Hematopoietic multipotent progenitor cell treated with erythropoietin and hydrocortisone succinate and interleukin-3 and kit ligand, for 17 days (in vitro differentiated cells): ENCODE measurements around the gene USP17L20.
"Not testable (repeated sequence)": the region's sequence is repeated elsewhere in the genome, so short reads cannot be mapped to it uniquely, and the experiment has no call there.

Source experiments
- DNase-seq: peaks from one replicate; pipeline ENCODE4 v3.0.0-alpha.2; 2015; ENCODE audit warnings: low spot score

USP17L20 gene, protein sequence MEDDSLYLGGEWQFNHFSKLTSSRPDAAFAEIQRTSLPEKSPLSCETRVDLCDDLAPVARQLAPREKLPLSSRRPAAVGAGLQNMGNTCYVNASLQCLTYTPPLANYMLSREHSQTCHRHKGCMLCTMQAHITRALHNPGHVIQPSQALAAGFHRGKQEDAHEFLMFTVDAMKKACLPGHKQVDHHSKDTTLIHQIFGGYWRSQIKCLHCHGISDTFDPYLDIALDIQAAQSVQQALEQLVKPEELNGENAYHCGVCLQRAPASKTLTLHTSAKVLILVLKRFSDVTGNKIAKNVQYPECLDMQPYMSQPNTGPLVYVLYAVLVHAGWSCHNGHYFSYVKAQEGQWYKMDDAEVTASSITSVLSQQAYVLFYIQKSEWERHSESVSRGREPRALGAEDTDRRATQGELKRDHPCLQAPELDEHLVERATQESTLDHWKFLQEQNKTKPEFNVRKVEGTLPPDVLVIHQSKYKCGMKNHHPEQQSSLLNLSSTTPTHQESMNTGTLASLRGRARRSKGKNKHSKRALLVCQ

DNA sequence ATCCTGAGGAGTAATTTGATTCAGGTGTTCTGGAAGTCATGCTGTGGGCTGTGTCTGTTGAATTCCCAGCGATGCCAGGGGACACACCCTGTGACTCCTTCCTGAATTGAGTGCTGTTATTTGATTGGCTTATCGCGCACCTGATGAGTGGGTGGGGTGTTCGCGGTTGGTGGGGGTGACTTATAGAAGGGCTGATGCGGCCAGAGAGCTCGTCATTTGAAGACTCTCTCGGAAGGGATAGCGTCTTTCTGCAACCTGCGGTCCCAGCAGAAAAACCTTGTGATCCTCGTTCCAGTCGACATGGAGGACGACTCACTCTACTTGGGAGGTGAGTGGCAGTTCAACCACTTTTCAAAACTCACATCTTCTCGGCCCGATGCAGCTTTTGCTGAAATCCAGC, at the start of gene USP17L20:
Gene USP17L20, plus strand, starts transcription at position 301 of the 400 bp plus-strand sequence. Its CDS starts 0 bp downstream, at position 301.
- DNase-seq = not testable (repeated sequence)

DNA sequence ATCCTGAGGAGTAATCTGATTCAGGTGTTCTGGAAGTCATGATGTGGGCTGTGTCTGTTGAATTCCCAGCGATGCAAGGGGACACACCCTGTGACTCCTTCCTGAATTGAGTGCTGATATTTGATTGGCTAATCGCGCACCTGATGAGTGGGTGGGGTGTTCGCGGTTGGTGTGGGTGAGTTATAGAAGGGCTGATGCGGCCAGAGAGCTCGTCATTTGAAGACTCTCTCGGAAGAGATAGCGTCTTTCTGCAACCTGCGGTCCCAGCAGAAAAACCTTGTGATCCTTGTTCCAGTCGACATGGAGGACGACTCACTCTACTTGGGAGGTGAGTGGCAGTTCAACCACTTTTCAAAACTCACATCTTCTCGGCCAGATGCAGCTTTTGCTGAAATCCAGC, 47.6 kb upstream of the USP17L20 start, which contains the start of gene USP17L10:
Gene USP17L10, plus strand, starts transcription at position 301 of the 400 bp plus-strand sequence. Its CDS starts 0 bp downstream, at position 301.
- DNase-seq = not testable (repeated sequence)

DNA sequence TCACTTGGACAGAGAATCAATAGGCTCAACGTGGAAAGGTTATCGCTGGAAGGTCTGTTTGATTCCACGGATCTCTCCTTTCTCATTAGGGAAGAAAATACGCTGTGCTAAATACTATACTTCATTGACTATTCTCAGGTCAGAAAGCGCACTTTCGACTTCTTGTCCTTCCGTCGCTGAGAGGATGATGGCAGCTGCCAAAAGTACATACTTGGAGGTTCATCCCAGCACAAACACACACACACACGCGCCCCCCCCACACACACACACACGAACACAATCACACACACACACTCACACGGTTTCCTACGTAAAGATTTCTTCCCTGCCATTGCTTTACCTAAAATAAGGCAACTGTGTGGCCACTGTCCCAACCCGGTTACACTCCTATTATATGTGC, 43.2 kb upstream of the USP17L20 start:
- DNase-seq = not testable (repeated sequence)

DNA sequence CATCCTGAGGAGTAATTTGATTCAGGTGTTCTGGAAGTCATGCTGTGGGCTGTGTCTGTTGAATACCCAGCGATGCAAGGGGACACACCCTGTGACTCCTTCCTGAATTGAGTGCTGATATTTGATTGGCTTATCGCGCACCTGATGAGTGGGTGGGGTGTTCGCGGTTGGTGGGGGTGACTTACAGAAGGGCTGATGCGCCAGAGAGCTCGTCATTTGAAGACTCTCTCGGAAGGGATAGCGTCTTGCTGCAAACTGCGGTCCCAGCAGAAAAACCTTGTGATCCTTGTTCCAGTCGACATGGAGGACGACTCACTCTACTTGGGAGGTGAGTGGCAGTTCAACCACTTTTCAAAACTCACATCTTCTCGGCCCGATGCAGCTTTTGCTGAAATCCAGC, 42.8 kb upstream of the USP17L20 start, which contains the start of gene USP17L11:
Gene USP17L11, plus strand, starts transcription at position 301 of the 400 bp plus-strand sequence. Its CDS starts 0 bp downstream, at position 301.
- DNase-seq = not testable (repeated sequence)

DNA sequence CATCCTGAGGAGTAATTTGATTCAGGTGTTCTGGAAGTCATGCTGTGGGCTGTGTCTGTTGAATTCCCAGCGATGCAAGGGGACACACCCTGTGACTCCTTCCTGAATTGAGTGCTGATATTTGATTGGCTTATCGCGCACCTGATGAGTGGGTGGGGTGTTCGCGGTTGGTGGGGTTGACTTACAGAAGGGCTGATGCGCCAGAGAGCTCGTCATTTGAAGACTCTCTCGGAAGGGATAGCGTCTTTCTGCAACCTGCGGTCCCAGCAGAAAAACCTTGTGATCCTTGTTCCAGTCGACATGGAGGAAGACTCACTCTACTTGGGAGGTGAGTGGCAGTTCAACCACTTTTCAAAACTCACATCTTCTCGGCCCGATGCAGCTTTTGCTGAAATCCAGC, 38.1 kb upstream of the USP17L20 start, which contains the start of gene USP17L12:
Gene USP17L12, plus strand, starts transcription at position 301 of the 400 bp plus-strand sequence. Its CDS starts 0 bp downstream, at position 301.
- DNase-seq = not testable (repeated sequence)

DNA sequence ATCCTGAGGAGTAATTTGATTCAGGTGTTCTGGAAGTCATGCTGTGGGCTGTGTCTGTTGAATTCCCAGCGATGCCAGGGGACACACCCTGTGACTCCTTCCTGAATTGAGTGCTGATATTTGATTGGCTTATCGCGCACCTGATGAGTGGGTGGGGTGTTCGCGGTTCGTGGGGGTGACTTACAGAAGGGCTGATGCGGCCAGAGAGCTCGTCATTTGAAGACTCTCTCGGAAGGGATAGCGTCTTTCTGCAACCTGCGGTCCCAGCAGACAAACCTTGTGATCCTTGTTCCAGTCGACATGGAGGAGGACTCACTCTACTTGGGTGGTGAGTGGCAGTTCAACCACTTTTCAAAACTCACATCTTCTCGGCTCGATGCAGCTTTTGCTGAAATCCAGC, 33.3 kb upstream of the USP17L20 start, which contains the start of gene USP17L13:
Gene USP17L13, plus strand, starts transcription at position 301 of the 400 bp plus-strand sequence. Its CDS starts 0 bp downstream, at position 301.
- not testable (repeated sequence) for DNase-seq

DNA sequence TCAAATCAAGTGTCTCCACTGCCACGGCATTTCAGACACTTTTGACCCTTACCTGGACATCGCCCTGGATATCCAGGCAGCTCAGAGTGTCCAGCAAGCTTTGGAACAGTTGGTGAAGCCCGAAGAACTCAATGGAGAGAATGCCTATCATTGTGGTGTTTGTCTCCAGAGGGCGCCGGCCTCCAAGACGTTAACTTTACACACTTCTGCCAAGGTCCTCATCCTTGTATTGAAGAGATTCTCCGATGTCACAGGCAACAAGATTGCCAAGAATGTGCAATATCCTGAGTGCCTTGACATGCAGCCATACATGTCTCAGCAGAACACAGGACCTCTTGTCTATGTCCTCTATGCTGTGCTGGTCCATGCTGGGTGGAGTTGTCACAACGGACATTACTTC, 27.7 kb upstream of the USP17L20 start:
- not testable (repeated sequence) for DNase-seq

DNA sequence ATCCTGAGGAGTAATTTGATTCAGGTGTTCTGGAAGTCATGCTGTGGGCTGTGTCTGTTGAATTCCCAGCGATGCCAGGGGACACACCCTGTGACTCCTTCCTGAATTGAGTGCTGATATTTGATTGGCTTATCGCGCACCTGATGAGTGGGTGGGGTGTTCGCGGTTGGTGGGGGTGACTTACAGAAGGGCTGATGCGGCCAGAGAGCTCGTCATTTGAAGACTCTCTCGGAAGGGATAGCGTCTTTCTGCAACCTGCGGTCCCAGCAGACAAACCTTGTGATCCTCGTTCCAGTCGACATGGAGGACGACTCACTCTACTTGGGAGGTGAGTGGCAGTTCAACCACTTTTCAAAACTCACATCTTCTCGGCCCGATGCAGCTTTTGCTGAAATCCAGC, 23.8 kb upstream of the USP17L20 start, which contains the start of gene USP17L15:
Gene USP17L15, plus strand, starts transcription at position 301 of the 400 bp plus-strand sequence. Its CDS starts 0 bp downstream, at position 301.
- DNase-seq = not testable (repeated sequence)

DNA sequence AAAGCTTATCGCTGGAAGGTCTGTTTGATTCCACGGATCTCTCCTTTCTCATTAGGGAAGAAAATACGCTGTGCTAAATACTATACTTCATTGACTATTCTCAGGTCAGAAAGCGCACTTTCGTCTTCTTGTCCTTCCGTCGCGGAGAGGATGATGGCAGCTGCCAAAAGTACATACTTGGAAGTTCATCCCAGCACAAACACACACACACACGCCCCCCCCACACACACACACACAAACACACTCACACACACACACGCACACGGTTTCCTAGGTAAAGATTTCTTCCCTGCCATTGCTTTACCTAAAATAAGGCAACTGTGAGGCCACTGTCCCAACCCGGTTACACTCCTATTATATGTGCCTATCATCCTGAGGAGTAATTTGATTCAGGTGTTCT, 19.5 kb upstream of the USP17L20 start:
- not testable (repeated sequence) for DNase-seq

DNA sequence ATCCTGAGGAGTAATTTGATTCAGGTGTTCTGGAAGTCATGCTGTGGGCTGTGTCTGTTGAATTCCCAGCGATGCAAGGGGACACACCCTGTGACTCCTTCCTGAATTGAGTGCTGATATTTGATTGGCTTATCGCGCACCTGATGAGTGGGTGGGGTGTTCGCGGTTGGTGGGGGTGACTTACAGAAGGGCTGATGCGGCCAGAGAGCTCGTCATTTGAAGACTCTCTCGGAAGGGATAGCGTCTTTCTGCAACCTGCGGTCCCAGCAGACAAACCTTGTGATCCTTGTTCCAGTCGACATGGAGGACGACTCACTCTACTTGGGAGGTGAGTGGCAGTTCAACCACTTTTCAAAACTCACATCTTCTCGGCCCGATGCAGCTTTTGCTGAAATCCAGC, 14.3 kb upstream of the USP17L20 start, which contains the start of gene USP17L17:
Gene USP17L17, plus strand, starts transcription at position 301 of the 400 bp plus-strand sequence. Its CDS starts 0 bp downstream, at position 301.
- not testable (repeated sequence) for DNase-seq

DNA sequence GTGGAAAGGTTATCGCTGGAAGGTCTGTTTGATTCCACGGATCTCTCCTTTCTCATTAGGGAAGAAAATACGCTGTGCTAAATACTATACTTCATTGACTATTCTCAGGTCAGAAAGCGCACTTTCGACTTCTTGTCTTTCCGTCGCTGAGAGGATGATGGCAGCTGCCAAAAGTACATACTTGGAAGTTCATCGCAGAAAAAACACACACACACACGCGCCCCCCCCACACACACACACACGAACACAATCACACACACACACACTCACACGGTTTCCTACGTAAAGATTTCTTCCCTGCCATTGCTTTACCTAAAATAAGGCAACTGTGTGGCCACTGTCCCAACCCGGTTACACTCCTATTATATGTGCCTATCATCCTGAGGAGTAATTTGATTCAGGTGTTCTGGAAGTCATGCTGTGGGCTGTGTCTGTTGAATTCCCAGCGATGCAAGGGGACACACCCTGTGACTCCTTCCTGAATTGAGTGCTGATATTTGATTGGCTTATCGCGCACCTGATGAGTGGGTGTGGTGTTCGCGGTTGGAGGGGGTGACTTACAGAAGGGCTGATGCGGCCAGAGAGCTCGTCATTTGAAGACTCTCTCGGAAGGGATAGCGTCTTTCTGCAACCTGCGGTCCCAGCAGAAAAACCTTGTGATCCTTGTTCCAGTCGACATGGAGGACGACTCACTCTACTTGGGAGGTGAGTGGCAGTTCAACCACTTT, 9.8 kb upstream of the USP17L20 start, which contains the start of gene USP17L18:
Gene USP17L18, plus strand, starts transcription at position 678 of the 728 bp plus-strand sequence. Its CDS starts 0 bp downstream, at position 678.
- DNase-seq = not testable (repeated sequence)

DNA sequence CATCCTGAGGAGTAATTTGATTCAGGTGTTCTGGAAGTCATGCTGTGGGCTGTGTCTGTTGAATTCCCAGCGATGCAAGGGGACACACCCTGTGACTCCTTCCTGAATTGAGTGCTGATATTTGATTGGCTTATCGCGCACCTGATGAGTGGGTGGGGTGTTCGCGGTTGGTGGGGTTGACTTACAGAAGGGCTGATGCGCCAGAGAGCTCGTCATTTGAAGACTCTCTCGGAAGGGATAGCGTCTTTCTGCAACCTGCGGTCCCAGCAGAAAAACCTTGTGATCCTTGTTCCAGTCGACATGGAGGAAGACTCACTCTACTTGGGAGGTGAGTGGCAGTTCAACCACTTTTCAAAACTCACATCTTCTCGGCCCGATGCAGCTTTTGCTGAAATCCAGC, 4.8 kb upstream of the USP17L20 start, which contains the start of gene USP17L19:
Gene USP17L19, plus strand, starts transcription at position 301 of the 400 bp plus-strand sequence. Its CDS starts 0 bp downstream, at position 301.
- DNase-seq = not testable (repeated sequence)

DNA sequence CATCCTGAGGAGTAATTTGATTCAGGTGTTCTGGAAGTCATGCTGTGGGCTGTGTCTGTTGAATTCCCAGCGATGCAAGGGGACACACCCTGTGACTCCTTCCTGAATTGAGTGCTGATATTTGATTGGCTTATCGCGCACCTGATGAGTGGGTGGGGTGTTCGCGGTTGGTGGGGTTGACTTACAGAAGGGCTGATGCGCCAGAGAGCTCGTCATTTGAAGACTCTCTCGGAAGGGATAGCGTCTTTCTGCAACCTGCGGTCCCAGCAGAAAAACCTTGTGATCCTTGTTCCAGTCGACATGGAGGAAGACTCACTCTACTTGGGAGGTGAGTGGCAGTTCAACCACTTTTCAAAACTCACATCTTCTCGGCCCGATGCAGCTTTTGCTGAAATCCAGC, 4.6 kb downstream of the USP17L20 start, which contains the start of gene USP17L21:
Gene USP17L21, plus strand, starts transcription at position 301 of the 400 bp plus-strand sequence. Its CDS starts 0 bp downstream, at position 301.
- DNase-seq = not testable (repeated sequence)

DNA sequence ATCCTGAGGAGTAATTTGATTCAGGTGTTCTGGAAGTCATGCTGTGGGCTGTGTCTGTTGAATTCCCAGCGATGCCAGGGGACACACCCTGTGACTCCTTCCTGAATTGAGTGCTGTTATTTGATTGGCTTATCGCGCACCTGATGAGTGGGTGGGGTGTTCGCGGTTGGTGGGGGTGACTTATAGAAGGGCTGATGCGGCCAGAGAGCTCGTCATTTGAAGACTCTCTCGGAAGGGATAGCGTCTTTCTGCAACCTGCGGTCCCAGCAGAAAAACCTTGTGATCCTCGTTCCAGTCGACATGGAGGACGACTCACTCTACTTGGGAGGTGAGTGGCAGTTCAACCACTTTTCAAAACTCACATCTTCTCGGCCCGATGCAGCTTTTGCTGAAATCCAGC, 9.4 kb downstream of the USP17L20 start, which contains the start of gene USP17L22:
Gene USP17L22, plus strand, starts transcription at position 301 of the 400 bp plus-strand sequence. Its CDS starts 0 bp downstream, at position 301.
- not testable (repeated sequence) for DNase-seq

DNA sequence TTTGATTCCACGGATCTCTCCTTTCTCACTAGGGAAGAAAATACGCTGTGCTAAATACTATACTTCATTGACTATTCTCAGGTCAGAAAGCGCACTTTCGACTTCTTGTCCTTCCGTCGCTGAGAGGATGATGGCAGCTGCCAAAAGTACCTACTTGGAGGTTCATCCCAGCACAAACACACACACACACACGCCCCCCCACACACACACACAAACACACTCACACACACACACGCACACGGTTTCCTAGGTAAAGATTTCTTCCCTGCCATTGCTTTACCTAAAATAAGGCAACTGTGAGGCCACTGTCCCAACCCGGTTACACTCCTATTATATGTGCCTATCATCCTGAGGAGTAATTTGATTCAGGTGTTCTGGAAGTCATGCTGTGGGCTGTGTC, 13.8 kb downstream of the USP17L20 start:
- DNase-seq = not testable (repeated sequence)
